Thymus (tissue), 11 donors: Measurements from ENCODE around the gene CDC73. TPM values are rescaled to one million over a fixed set of nuclear protein-coding genes. Genes with fewer than 3 reads are reported as not detected.
A peak's percentile ranks its signal among the peaks of the same experiment; 100 is the strongest.
"Not testable (repeated sequence)": the region's sequence is repeated elsewhere in the genome, so short reads cannot be mapped to it uniquely, and the experiment has no call there.

ENCODE experiments used
- DNase-seq, 9 donors: peaks; one replicate each; pipeline ENCODE4 v3.0.0-alpha.2; 2013; ENCODE audit warnings: low spot score in 9 of 9, low read depth in 6 of 9, missing footprints in 1 of 9
- H3K27ac ChIP-seq, 2 donors: one replicate each; pipeline ENCODE4 v1.5.1; 2013; ENCODE audit warnings: control low read depth in 1 of 2, low read depth in 1 of 2, low read length in 1 of 2, mild to moderate bottlenecking in 1 of 2, moderate library complexity in 1 of 2
- H3K27me3 ChIP-seq, 2 donors: one replicate each; pipeline ENCODE4 v1.5.1; 2013; ENCODE audit warnings: low read length in 1 of 2; ENCODE audit not compliant: control insufficient read depth in 2 of 2, insufficient read depth in 1 of 2
- H3K36me3 ChIP-seq, 2 donors: one replicate each; pipeline ENCODE4 v1.5.1; 2013; ENCODE audit warnings: low read length in 1 of 2, mild to moderate bottlenecking in 1 of 2, moderate library complexity in 1 of 2; ENCODE audit not compliant: control insufficient read depth in 2 of 2, insufficient read depth in 2 of 2
- H3K4me1 ChIP-seq, 2 donors: one replicate each; pipeline ENCODE4 v1.5.1; 2013; ENCODE audit warnings: low read length in 2 of 2; ENCODE audit not compliant: control insufficient read depth in 2 of 2, insufficient read depth in 2 of 2
- H3K4me3 ChIP-seq, 2 donors: one replicate each; pipeline ENCODE4 v1.5.1; 2013; ENCODE audit warnings: low read length in 2 of 2, control low read depth in 1 of 2, mild to moderate bottlenecking in 1 of 2
- H3K9me3 ChIP-seq, 2 donors: one replicate each; pipeline ENCODE4 v1.5.1; 2013; ENCODE audit warnings: low read length in 1 of 2, mild to moderate bottlenecking in 1 of 2; ENCODE audit not compliant: control insufficient read depth in 2 of 2, insufficient read depth in 1 of 2
- WGBS: extraction: QIAGEN DNeasy Blood & Tissue Kit; methylation state at CpG from one replicate; pipeline ENCODE4 v1.1.7; 2013; 5-methylcytosine and 5-hydroxymethylcytosine counted together
- polyA plus RNA-seq: library from polyadenylated mRNA; stranded (reverse); fragments of 200-250 nt; gene quantifications from one replicate; pipeline ENCODE4 v1.2.3, GENCODE V29; 2013
- total RNA-seq: library from RNA; stranded (reverse); fragments of 120-200 nt; gene quantifications from one replicate; pipeline ENCODE4 v1.2.4, GENCODE V29; 2013
- donor health status: healthy.

The CDC73 gene
- total and polyA plus RNA-seq, 2 donors: 14.4 to 17.1 TPM

DNA sequence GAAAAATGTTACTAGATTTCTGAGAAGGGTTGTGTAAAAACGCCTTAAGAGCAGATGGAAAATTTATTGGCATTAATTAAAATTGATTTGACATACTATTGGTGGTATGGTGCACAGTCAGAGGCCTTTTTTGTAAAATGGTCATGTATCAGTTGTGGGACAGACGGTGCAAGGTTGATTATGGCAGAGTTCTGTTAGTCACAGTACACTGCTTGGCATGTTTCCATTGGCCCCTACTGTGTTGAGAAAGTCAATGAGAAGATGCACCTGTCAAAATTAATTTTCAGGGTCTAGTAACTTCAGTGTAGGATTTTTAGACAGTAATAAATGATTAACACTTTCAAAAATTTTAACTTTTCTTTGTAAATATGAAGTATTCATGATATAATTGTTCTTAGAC, 60.2 kb downstream of the CDC73 start:
- 97% methylated on average over 2 of the region's 2 CpGs for WGBS
- H3K36me3 ChIP-seq: no peaks in the 10 kb centered on the region
- DNase-seq: no peak
- H3K4me1 ChIP-seq: peaks cover 6 to 8% of the 10 kb centered on the region in 2 donors
- H3K27me3 ChIP-seq: no peaks in the 10 kb centered on the region
- H3K9me3 ChIP-seq: no peaks in the 10 kb centered on the region
- no peak overlapping the region for H3K4me3 ChIP-seq
- H3K27ac ChIP-seq: no peak overlapping the region

DNA sequence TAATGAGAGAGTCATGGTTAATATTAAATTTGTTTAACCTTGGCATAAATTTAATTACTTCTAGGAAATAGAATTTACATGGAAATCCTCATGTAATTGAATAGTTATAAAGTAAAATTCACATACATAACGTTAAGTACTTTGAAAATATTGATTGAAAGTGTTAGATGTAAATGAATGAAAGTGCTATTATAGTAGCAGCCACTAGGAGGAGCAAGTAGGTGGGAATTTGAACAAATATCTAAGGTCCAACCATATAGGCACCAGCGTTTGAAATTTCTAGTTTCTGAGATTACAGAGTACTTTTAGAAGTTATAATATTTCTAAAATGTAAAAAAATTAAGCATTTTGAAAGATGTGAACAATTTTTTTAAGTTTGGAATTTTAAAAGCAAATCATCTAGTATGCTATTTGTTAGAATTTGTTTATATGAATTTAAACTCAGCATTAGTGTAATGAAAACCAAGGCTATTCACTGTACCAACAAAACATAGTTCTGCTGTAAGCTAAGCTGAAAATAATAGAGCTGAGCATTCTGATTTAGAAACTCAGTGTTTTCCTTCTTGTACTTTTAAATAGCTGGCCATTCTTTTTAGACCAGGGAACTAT, 61.3 kb downstream of the CDC73 start:
- Histone ChIP-seq H3K27me3 (no peaks in the 10 kb centered on the region), H3K4me3 (no peak overlapping the region), H3K36me3 (no peaks in the 10 kb centered on the region), H3K27ac (no peak overlapping the region), H3K9me3 (no peaks in the 10 kb centered on the region), H3K4me1 (peaks cover 6 to 8% of the 10 kb centered on the region in 2 donors)
- peak in 8 of 9 donors; percentile 20 to 75 (median 49) for DNase-seq
- 3% methylated on average over 2 of the region's 2 CpGs for WGBS

DNA sequence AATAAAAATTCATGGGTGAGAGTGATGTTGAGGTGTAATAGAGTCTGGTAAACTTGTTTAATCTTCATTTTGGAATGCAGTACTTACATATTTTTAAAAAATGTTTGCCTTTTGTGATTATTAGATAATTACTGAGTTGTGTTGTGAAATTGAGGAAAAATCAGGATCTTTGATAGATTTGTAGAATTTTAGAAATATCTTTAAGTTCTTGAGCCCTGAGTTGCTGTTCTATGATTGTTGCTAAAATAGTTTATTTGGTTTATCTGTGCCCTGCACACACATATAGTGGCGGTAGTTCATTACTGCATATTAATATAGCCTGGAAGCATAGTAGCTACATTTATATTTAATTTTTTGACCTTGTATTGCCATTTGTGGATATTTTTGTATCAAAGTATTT, 62.9 kb downstream of the CDC73 start:
- Histone ChIP-seq H3K9me3 (no peaks in the 10 kb centered on the region), H3K4me3 (no peak overlapping the region), H3K27ac (no peak overlapping the region), H3K4me1 (peaks cover 6 to 8% of the 10 kb centered on the region in 2 donors), H3K27me3 (no peaks in the 10 kb centered on the region), H3K36me3 (no peaks in the 10 kb centered on the region)
- DNase-seq: no peak
- WGBS: 99% methylated on average over 1 of the region's 1 CpG

DNA sequence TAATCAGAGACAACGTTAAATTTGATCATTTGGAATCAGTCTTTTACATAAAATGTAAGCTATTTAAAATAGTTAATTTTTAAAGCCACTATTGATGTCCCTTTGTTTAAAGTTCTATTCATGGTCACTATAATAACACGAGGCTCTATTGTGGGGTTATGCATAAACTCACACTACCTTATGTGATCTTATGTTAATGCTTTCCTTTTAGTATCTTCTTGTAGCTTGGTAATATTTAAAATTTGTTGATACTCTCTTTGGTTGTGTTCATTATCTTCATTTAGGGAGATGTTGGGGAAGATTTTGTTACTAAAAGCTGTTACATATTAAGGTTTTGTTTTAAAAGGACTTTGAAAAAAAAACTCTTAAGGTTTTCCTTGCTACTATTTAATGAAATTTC, 63.4 kb downstream of the CDC73 start:
- no peak overlapping the region for H3K4me3 ChIP-seq
- peaks cover 6 to 8% of the 10 kb centered on the region in 2 donors for H3K4me1 ChIP-seq
- WGBS: 93% methylated on average over 2 of the region's 2 CpGs
- no peaks in the 10 kb centered on the region for H3K27me3 ChIP-seq
- DNase-seq: no peak
- no peaks in the 10 kb centered on the region for H3K36me3 ChIP-seq
- no peak overlapping the region for H3K27ac ChIP-seq
- no peaks in the 10 kb centered on the region for H3K9me3 ChIP-seq

DNA sequence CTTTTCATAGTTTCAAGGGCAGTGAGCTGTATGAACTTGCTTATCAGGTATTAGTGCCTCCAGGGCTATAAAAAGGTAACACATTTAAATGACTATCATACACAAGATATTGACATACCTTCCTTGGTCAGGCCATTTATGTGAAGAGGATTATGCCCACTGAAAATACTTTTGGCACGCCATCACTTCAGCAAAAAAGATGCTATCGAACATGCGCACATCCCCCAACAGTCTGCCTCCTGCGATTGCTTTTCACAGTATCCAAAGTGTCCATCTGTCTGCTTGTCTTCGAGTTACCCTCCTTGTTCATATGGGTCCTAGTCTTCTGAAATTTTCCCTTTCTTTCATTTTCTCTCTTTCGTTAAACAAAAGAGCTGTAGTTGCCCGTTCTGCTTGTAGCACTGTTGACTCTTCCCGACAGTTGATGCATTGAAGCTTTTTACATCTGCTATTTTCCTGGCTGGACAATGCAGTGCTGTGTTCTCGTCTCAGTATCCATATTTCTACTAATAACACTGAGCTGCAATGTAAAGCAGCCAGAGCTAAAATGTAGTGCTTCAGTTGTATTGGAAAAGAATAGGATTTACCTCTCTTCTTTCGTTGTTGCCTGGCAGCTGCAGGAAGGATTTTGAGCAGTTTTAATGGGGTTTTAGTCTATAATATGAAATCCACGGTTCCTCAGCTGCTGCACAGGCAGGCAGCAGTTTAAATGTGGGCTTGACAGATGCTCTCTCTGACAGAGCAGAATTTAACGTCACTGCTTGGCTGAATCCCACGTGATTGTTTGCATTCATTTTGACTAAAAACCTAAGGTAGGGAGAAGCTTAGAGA, 64.3 kb downstream of the CDC73 start, which contains the start of gene B3GALT2:
TSS of gene B3GALT2 (minus strand) at position 713 of the 831 bp plus-strand sequence. CDS start 5,051 bp downstream, outside the sequence.
- no peaks in the 10 kb centered on the region for H3K36me3 ChIP-seq
- WGBS: 66% methylated on average over 13 of the region's 13 CpGs
- no peak within 1 kb of the TSS for H3K4me3 ChIP-seq
- DNase-seq: peak in 7 of 9 donors; percentile 19 to 76 (median 38)
- H3K27me3 ChIP-seq: no peaks in the 10 kb centered on the region
- H3K27ac ChIP-seq: peak within 1 kb of the TSS in 1 of 2 donors; percentile 73
- no peaks in the 10 kb centered on the region for H3K9me3 ChIP-seq
- H3K4me1 ChIP-seq: peaks cover 6 to 8% of the 10 kb centered on the region in 2 donors

DNA sequence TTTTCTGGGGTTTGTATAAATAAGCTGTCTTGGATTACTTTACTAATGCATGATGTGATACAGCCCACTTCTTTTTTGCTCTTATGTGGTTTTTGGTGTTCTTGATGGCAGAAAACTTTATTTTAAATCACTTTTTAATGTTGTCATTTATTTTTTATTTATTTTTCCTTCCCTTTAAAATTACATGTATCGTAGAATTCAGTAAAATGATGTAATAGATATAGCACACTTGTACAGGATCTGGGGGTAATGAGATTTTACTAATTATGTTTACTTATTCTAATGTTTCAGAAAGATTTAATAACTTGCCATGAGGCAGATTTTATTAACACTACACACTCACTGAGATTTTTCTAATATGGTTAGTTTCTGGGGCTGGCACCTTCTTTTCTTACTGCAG, 65.3 kb downstream of the CDC73 start:
- Histone ChIP-seq H3K27ac (no peak overlapping the region), H3K4me1 (peaks cover 6 to 8% of the 10 kb centered on the region in 2 donors), H3K36me3 (peaks cover 0 to 1% of the 10 kb centered on the region in 2 donors), H3K9me3 (peaks cover 0 to 2% of the 10 kb centered on the region in 2 donors), H3K4me3 (no peak overlapping the region), H3K27me3 (no peaks in the 10 kb centered on the region)
- 96% methylated on average over 1 of the region's 1 CpG for WGBS
- DNase-seq: no peak

DNA sequence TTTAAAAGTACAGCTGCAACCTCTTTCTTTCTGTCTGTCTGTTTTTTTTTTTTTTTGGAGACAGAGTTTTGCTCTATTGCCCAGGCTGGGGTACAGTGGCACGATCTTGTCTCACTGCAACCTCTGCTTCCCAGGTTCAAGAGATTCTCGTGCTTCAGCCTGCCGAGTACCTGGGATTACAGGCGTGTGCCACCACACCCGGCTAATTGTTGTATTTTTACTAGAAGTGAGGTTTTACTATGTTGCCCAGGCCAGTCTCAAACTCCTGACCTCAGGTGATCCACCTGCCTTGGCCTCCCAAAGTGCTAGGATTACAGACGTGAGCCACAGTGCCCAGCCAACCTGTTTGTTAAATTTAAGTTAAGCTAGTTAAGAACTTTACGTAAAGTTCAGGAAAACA, 67.1 kb downstream of the CDC73 start:
- not testable (repeated sequence) for H3K27ac ChIP-seq, H3K27me3 ChIP-seq, DNase-seq, H3K36me3 ChIP-seq, H3K9me3 ChIP-seq, H3K4me1 ChIP-seq, H3K4me3 ChIP-seq
- 97% methylated on average over 7 of the region's 7 CpGs for WGBS

DNA sequence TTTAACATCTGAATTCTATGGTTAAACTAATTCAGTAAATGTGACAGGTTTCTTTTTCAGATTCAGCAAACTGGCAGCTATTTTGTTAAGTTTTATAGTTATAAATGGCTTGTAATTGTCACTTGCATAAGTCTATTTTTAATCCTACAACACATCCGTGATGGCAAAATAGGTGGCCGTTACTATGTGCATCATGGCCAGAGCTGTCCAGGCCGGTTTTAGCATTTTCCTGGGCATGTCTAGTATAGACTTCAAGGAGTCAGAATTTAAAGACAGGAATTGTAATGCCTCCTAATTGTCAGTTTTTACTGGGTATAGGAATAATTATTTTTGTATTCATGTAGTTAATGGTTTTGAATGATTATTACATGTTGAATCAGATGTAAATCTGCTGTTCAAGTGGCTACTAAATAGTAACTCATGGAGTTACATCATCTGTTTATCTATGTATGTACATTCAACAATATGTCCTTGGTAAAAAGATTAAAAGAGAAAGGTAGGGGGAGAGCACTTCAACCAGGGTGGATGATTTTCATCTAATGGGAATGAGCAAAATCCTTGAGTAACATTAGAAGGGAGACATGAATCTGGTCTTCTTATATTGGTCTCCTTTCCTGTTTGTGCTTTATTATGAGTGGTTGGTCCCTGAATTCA, 67.7 kb downstream of the CDC73 start:
- Histone ChIP-seq H3K36me3 (peaks cover 6 to 7% of the 10 kb centered on the region in 2 donors), H3K27me3 (no peaks in the 10 kb centered on the region), H3K27ac (no peak overlapping the region), H3K4me3 (no peak overlapping the region), H3K4me1 (peaks cover 6 to 8% of the 10 kb centered on the region in 2 donors), H3K9me3 (peaks cover 0 to 8% of the 10 kb centered on the region in 2 donors)
- over 99% methylated on average over 3 of the region's 3 CpGs for WGBS
- no peak for DNase-seq
